ENCODE data around the gene NME3. TPM values are rescaled to one million over a fixed set of nuclear protein-coding genes. Genes with fewer than 3 reads are reported as not detected.

Gene NME3
- total and polyA plus RNA-seq, 2 of the 13 experiments (the other 11 are each of a cell fraction or from before 2014, with no cell fraction given): 10.4 to 15.9 TPM

- no peak for TF ChIP-seq ZBTB34 (CRISPR knock-in tag; IDR thresholded peaks at IDR 0.05)
- TF ChIP-seq BCL3 (CRISPR knock-in tag; IDR thresholded peaks at IDR 0.05): no peak
- no peak for TF ChIP-seq AGO1 (IDR thresholded peaks at IDR 0.05; ENCODE audit: low read depth, low read length, poor library complexity, severe bottlenecking)
- TF ChIP-seq HDAC2 (CRISPR knock-in tag; IDR thresholded peaks at IDR 0.05): no peak
- no peak for TF ChIP-seq SMAD1 (CRISPR knock-in tag; IDR thresholded peaks at IDR 0.05; ENCODE audit: borderline replicate concordance, low read depth)
- TF ChIP-seq LCORL (IDR thresholded peaks at IDR 0.05): no peak
- TF ChIP-seq LCORL (CRISPR knock-in tag; IDR thresholded peaks at IDR 0.05): no peak
- TF ChIP-seq AGO2 (optimal IDR thresholded peaks at IDR 0.05; ENCODE audit: low read depth, low read length): peak; percentile 7
- TF ChIP-seq RBM22 (optimal IDR thresholded peaks at IDR 0.05; ENCODE audit: low read length): no peak
- TF ChIP-seq ZBTB1 (CRISPR knock-in tag; IDR thresholded peaks at IDR 0.05; ENCODE audit: borderline replicate concordance): no peak
- TF ChIP-seq ZNF251 (CRISPR knock-in tag; IDR thresholded peaks at IDR 0.05): no peak
- TF ChIP-seq NFKB2 (CRISPR knock-in tag; IDR thresholded peaks at IDR 0.05; ENCODE audit: borderline replicate concordance): 0 out of 2 replicates have a peak, but pooled peaks have one; percentile 3
- TF ChIP-seq SIX4 (CRISPR knock-in tag; IDR thresholded peaks at IDR 0.05): no peak
- no peak for TF ChIP-seq KDM1A (CRISPR knock-in tag; IDR thresholded peaks at IDR 0.05)
- no peak for TF ChIP-seq ZNF501 (CRISPR knock-in tag; IDR thresholded peaks at IDR 0.05)
- peak; percentile 8; the same call in 1 of the 2 replicates for TF ChIP-seq HDAC1 (CRISPR knock-in tag; IDR thresholded peaks at IDR 0.05)
- peak; percentile 49; the same call in 1 of the 2 replicates for TF ChIP-seq ZNF576 (CRISPR knock-in tag; IDR thresholded peaks at IDR 0.05)
- peak; percentile 32 for TF ChIP-seq ZNF18 (CRISPR knock-in tag; IDR thresholded peaks at IDR 0.05; ENCODE audit: insufficient replicate concordance)
- no peak for TF ChIP-seq BORCS8-MEF2B (CRISPR knock-in tag; IDR thresholded peaks at IDR 0.05)
- no peak for TF ChIP-seq PRDM15 (CRISPR knock-in tag; IDR thresholded peaks at IDR 0.05)
- TF ChIP-seq ZNF274 (CRISPR knock-in tag; IDR thresholded peaks at IDR 0.05): 0 out of 2 replicates have a peak, but pooled peaks have one; percentile 28
These were observed 2.5 kb upstream of the NME3 start (continued) for GRCh38 chr16:1773703-1774447.

Data from HepG2 (cell line).